Esophagus muscularis mucosa (tissue), 4 donors: ENCODE results near the gene TLK1. TPM values are rescaled to one million over a fixed set of nuclear protein-coding genes. Genes with fewer than 3 reads are reported as not detected.

ENCODE experiments used
- DNase-seq: peaks from one replicate; pipeline ENCODE4 v3.0.0-alpha.2; 2017; ENCODE audit errors: extremely low spot score
- H3K27ac ChIP-seq, 4 donors: fragments of 200-600 bp; sonication (generic); replicated peaks in 1 of 4; 1 replicate in 3 of 4; 2 replicates in 1 of 4; pipeline ENCODE4 v1.5.1; 2016 to 2019; ENCODE audit warnings: mild to moderate bottlenecking in 1 of 4
- H3K27me3 ChIP-seq, 4 donors: fragments of 200-600 bp; sonication (generic); one replicate each; pipeline versions ENCODE4 v1.5.1 to v1.6.0; 2016 to 2019
- H3K36me3 ChIP-seq, 4 donors: fragments of 200-600 bp; sonication (generic); one replicate each; pipeline ENCODE4 v1.5.1; 2016 to 2019
- H3K4me1 ChIP-seq, 4 donors: fragments of 200-600 bp; sonication (generic); one replicate each; pipeline ENCODE4 v1.5.1; 2016 to 2019
- H3K4me3 ChIP-seq, 4 donors: fragments of 200-600 bp; sonication (generic); 1 replicate in 2 of 4; 2 replicates in 2 of 4; pipeline ENCODE4 v1.5.1; 2016 to 2019; ENCODE audit warnings: mild to moderate bottlenecking in 4 of 4, moderate library complexity in 1 of 4
- H3K9me3 ChIP-seq, 4 donors: fragments of 200-600 bp; sonication (generic); 1 replicate in 3 of 4; 2 replicates in 1 of 4; pipeline ENCODE4 v1.5.1; 2016 to 2019
- EP300 ChIP-seq: sonication (generic); formaldehyde crosslinking; IDR thresholded peaks from one replicate; pipeline ENCODE4 v1.6.1; 2017; ENCODE audit warnings: antibody characterized with exemption
- POLR2A ChIP-seq: fragments of 450-650 bp; IDR thresholded peaks from one replicate; pipeline ENCODE4 v1.6.1; 2017; ENCODE audit warnings: antibody characterized with exemption, moderate library complexity, mild to moderate bottlenecking, low read depth
- POLR2AphosphoS5 ChIP-seq, 2 donors: sonication (generic); formaldehyde crosslinking; IDR thresholded peaks; one replicate each; pipeline ENCODE4 v1.6.1; 2017; ENCODE audit warnings: antibody characterized with exemption in 2 of 2
- WGBS: methylation state at CpG from one replicate; pipeline ENCODE4 v1.1.5; 2018; 5-methylcytosine and 5-hydroxymethylcytosine counted together
- intact Hi-C: fragments of 100-400 bp; cut with DNase I; formaldehyde crosslinking; loops from one replicate; pipeline ENCODE4 v1.15.1; 2023
- total RNA-seq, 4 donors: library from RNA; depleted of rRNA; stranded (reverse); fragments of >200 nt; gene quantifications; one replicate each; pipeline versions ENCODE4 v1.1.0 to v1.2.1, GENCODE V29; 2016
- TF ChIP-seq, protein P1 (sequence below), 3 experiments: fragments of 200-600 bp in 2 of 3; fragments of 450-650 bp in 1 of 3; sonication (generic) in 2 of 3; IDR thresholded peaks; one replicate each; pipeline ENCODE4 v1.5.1; 2017 to 2019; ENCODE audit warnings: antibody characterized with exemption in 3 of 3, mild to moderate bottlenecking in 2 of 3, moderate library complexity in 1 of 3

Gene TLK1
- total RNA-seq, 4 donors from 2014 or later = 27.9 to 46.1 (median 34.0) TPM

DNA sequence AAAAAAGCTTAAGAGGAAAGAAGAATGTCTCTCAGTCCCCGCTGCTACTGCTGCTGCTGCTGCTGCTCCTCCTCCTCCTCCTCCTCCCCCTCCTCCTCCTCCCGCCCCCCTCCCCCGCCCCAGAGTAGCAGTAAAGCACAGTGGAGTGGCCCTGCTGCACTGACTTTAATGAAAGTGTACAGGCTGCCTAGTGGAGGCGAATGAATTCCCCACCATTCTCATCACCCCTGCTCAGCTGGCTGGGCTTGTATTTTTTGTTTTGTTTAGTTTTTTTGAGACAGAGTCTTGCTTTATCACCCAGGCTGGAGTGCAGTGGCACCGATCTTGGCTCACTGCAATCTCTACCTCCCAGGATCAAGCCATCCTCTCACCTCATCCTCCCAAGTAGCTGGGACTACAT lies 197.3 kb downstream of the TLK1 start:
- H3K4me3 ChIP-seq = no peak overlapping the region
- H3K9me3 ChIP-seq = no peaks in the 10 kb centered on the region
- H3K27ac ChIP-seq = no peak overlapping the region
- intact Hi-C loops = no loop called here
- no peaks in the 10 kb centered on the region for H3K27me3 ChIP-seq
- H3K4me1 ChIP-seq = no peaks in the 10 kb centered on the region
- WGBS = 86% methylated on average over 5 of the region's 5 CpGs
- H3K36me3 ChIP-seq = peaks cover 59 to 98% (median 84%) of the 10 kb centered on the region in 4 donors
- DNase-seq = no peak
- TF ChIP-seq POLR2A (no peak), POLR2AphosphoS5 (IDR thresholded peaks at IDR 0.05) (no peak), EP300 (no peak)
- TF ChIP-seq, protein P1, sequence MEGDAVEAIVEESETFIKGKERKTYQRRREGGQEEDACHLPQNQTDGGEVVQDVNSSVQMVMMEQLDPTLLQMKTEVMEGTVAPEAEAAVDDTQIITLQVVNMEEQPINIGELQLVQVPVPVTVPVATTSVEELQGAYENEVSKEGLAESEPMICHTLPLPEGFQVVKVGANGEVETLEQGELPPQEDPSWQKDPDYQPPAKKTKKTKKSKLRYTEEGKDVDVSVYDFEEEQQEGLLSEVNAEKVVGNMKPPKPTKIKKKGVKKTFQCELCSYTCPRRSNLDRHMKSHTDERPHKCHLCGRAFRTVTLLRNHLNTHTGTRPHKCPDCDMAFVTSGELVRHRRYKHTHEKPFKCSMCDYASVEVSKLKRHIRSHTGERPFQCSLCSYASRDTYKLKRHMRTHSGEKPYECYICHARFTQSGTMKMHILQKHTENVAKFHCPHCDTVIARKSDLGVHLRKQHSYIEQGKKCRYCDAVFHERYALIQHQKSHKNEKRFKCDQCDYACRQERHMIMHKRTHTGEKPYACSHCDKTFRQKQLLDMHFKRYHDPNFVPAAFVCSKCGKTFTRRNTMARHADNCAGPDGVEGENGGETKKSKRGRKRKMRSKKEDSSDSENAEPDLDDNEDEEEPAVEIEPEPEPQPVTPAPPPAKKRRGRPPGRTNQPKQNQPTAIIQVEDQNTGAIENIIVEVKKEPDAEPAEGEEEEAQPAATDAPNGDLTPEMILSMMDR (IDR thresholded peaks at IDR 0.05) = no peak

DNA sequence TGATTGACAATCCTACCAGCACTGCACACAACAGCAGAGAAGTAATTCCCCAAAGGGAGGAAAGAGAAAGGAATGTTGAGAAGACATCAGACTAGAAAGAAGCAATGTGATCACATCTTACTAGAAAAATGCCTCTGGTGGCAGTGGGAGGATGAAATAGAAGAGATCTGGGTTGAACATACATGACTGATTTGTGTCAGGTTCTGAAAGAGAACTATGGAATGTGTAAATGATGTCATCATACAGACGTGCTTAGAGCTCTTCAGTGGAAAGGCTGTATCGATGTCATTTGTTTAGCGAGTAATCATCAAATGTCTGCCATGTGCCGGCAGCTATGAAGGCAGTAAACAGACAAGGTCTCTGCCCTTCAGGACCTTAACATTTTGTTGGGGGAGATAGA lies 206.8 kb downstream of the TLK1 start:
- Histone ChIP-seq H3K4me1 (no peaks in the 10 kb centered on the region), H3K27me3 (no peaks in the 10 kb centered on the region), H3K4me3 (no peak overlapping the region), H3K27ac (no peak overlapping the region), H3K36me3 (peaks cover 42 to 97% (median 92%) of the 10 kb centered on the region in 4 donors), H3K9me3 (no peaks in the 10 kb centered on the region)
- TF ChIP-seq POLR2A = no peak
- no peak for TF ChIP-seq EP300
- TF ChIP-seq POLR2AphosphoS5 (IDR thresholded peaks at IDR 0.05) = no peak
- TF ChIP-seq, protein P1 (IDR thresholded peaks at IDR 0.05) = no peak
- DNase-seq = no peak
- WGBS = 66% methylated on average over 4 of the region's 4 CpGs
- intact Hi-C loops = no loop called here

DNA sequence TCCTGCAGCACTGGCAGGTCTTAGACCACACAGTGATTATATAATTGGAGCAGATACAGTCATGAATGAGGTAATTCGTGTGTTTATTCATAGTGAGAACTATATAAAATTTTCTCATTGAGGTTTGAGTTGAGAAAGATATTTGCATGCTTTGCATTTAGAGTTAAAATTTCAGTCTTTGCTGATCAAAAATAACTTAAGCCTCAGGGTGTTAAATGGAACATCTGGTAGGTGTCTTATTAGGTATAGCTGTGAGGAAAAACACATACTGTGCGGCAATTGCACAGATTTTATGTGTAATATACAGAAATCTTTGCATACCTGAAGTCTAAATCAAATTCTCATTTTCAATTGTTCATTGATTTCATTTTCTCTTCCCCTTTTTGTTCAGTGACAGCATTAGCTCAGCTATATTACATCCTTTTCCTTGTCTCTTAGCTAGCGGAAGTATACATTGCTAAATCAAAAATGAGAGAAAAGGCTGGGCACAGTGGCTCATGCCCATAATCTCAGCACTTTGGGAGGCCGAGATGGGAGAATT lies 210.4 kb downstream of the TLK1 start:
- no peak overlapping the region for H3K4me3 ChIP-seq
- H3K9me3 ChIP-seq = no peaks in the 10 kb centered on the region
- TF ChIP-seq POLR2AphosphoS5 (IDR thresholded peaks at IDR 0.05) (no peak), EP300 (no peak), POLR2A (no peak)
- TF ChIP-seq, protein P1 (IDR thresholded peaks at IDR 0.05) = no peak
- peaks cover 26 to 61% (median 57%) of the 10 kb centered on the region in 4 donors for H3K36me3 ChIP-seq
- intact Hi-C loops = no loop called here
- 87% methylated on average over 4 of the region's 4 CpGs for WGBS
- peaks cover 0 to 4% (median 0%) of the 10 kb centered on the region in 4 donors for H3K4me1 ChIP-seq
- no peak for DNase-seq
- no peaks in the 10 kb centered on the region for H3K27me3 ChIP-seq
- H3K27ac ChIP-seq = no peak overlapping the region

DNA sequence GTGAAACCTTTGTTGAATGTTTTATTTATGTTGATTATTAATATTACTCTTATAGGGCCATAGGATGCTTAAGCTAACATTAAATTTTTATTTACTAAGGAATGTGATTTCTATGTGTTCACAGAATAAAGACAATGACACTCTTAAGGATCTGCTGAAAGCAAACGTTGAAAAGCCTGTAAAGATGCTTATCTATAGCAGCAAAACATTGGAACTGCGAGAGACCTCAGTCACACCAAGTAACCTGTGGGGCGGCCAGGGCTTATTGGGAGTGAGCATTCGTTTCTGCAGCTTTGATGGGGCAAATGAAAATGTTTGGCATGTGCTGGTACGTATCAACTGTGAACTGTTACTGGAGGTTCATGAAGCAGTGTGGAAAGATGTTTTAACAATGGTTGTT lies 211.3 kb downstream of the TLK1 start:
- Histone ChIP-seq H3K4me3 (no peak overlapping the region), H3K36me3 (peaks cover 26 to 52% (median 48%) of the 10 kb centered on the region in 4 donors), H3K27ac (no peak overlapping the region), H3K27me3 (no peaks in the 10 kb centered on the region), H3K9me3 (no peaks in the 10 kb centered on the region), H3K4me1 (peaks cover 0 to 10% (median 3%) of the 10 kb centered on the region in 4 donors)
- intact Hi-C loops = no loop called here
- DNase-seq = no peak
- WGBS = 82% methylated on average over 5 of the region's 5 CpGs
- no peak for TF ChIP-seq EP300
- TF ChIP-seq, protein P1 (IDR thresholded peaks at IDR 0.05) = no peak
- TF ChIP-seq POLR2AphosphoS5 (IDR thresholded peaks at IDR 0.05) = no peak
- TF ChIP-seq POLR2A = no peak

DNA sequence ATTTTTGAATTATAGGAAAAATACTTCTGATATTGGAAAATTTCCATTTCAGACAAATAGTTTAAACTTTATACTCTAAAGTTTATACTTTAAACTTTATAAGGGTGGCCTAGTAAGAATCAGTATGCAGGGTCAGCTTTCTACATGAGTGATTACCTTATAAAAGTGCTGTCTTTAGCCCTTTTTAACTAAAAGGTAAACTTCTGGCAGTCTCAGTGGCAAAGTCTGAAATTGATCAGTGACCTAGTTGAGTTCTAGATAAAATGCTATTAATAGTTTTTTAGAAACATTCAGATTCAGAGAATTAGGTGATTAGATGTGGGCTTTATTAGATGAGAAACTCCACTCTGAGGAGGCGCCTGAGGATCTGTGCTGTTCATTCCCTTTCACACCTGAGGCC lies 216.1 kb downstream of the TLK1 start:
- no peaks in the 10 kb centered on the region for H3K27me3 ChIP-seq
- DNase-seq = no peak
- H3K27ac ChIP-seq = no peak overlapping the region
- intact Hi-C loops = no loop called here
- peaks cover 0 to 3% (median 3%) of the 10 kb centered on the region in 4 donors for H3K36me3 ChIP-seq
- no peak overlapping the region for H3K4me3 ChIP-seq
- 92% methylated on average over 1 of the region's 1 CpG for WGBS
- no peak for TF ChIP-seq POLR2AphosphoS5 (IDR thresholded peaks at IDR 0.05)
- no peak for TF ChIP-seq EP300
- TF ChIP-seq POLR2A = no peak
- TF ChIP-seq, protein P1 (IDR thresholded peaks at IDR 0.05) = no peak
- H3K4me1 ChIP-seq = peaks cover 3 to 25% (median 12%) of the 10 kb centered on the region in 4 donors
- H3K9me3 ChIP-seq = no peaks in the 10 kb centered on the region
